ENCODE measurements around the gene SAMD10.

The SAMD10 gene

DNA sequence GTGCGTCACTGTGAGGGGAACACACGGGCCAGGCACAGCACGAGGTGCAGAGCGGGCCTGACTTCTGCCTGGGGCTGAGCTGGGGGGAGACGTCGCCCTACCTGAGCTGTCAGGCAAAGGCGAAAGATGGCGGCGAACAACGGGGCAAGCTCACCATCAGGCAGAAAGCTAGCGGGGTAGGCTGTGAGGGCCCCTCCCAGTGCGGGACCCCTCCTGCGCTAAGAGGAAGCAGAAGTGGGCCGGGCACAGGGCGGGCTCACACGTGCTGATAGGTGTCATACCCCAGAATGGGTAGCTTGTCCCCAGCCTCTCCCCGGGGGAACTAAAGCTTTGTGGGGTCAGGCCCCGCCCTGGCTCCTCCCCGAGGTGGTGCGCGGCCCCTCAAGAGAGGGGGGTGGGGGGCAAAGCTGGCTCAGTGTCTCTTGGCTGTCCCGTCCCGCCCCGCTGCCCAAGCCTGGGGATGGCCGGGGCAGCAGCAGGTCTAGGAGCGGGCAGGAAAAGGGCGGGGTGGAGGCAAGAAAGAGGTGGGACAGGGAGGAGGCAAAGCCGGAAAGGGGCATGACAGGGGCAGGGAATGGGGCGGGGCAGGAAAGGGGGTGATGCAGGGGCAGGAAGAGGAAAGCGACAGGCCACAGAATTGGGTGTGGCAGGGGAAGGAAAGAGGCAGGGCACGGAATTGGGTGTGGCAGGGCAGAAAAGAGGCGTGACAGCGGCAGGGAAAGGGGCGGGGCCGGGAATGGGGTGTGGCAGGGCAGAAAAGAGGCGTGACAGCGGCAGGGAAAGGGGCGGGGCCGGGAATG is 38.0 kb downstream of the SAMD10 start:
- H3K4me3 ChIP-seq (ENCODE audit: low read depth, low read length): no peak overlapping the region
- no peak for DNase-seq (ENCODE audit: low read depth)
- TF ChIP-seq, protein P1, sequence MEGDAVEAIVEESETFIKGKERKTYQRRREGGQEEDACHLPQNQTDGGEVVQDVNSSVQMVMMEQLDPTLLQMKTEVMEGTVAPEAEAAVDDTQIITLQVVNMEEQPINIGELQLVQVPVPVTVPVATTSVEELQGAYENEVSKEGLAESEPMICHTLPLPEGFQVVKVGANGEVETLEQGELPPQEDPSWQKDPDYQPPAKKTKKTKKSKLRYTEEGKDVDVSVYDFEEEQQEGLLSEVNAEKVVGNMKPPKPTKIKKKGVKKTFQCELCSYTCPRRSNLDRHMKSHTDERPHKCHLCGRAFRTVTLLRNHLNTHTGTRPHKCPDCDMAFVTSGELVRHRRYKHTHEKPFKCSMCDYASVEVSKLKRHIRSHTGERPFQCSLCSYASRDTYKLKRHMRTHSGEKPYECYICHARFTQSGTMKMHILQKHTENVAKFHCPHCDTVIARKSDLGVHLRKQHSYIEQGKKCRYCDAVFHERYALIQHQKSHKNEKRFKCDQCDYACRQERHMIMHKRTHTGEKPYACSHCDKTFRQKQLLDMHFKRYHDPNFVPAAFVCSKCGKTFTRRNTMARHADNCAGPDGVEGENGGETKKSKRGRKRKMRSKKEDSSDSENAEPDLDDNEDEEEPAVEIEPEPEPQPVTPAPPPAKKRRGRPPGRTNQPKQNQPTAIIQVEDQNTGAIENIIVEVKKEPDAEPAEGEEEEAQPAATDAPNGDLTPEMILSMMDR (conservative IDR thresholded peaks at IDR 0.05; ENCODE audit: low read depth, low read length): no peak

DNA sequence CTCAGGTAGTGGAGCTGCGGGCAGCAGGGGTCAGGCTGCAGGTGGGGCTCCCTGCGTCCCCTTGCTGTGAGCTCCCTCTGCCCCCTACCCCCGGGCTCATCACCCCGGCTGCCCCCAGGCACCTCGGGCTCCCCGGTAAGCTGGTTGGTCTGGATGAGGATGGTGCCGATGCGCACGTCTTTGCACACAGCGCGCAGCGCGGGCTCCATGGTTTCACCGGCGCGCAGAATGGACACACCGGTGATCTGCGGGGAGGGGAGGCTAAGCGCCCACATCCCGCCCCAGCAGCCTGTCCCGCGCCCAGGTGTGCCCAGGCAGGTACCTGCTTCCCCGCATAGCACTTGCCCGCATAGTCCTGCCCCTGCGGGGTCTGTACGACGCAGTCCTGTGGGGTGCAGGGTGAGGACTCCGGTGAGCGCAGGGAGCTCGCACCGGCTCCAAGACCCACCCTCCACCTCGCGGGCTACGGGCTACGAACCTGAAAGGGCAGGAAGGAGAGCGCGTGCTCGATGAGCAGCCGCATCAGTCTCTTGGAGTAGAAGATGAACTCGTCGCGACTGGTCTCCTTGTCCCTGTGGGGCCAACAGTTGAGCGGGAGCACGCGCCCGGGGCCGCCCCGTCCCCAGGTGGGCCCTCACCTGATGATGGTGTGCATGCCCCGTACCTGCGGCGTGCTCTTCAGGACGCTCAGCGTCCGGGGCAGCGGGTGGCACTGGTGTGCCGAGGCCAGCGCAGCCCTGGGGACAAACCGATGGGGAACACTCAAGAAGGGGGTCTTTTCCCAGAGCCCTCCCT is 38.8 kb downstream of the SAMD10 start:
- DNase-seq (ENCODE audit: low read depth): no peak
- TF ChIP-seq, protein P1 (conservative IDR thresholded peaks at IDR 0.05; ENCODE audit: low read depth, low read length): no peak
- H3K4me3 ChIP-seq (ENCODE audit: low read depth, low read length): no peak overlapping the region

DNA sequence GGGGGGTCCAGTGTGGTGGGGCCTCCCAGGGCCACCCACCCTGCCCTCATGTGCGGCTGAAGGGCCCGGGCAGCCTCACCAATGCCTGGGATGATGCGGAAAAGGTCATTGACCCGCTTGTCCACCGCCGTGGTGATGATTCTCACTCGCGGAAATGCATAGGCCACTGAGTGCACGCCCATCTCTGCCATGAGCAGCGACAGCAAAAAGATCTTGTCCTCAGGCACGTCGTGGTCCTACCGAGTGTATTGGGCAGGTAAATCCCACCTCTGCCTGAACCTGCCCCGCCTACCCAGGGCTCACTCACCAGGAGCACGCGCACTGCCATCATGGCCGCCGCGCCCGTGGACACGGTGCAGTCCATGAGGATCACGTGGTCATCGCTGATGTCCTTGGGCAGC is 39.4 kb downstream of the SAMD10 start:
- TF ChIP-seq, protein P1 (conservative IDR thresholded peaks at IDR 0.05; ENCODE audit: low read depth, low read length): no peak
- H3K4me3 ChIP-seq (ENCODE audit: low read depth, low read length): no peak overlapping the region
- no peak for DNase-seq (ENCODE audit: low read depth)

DNA sequence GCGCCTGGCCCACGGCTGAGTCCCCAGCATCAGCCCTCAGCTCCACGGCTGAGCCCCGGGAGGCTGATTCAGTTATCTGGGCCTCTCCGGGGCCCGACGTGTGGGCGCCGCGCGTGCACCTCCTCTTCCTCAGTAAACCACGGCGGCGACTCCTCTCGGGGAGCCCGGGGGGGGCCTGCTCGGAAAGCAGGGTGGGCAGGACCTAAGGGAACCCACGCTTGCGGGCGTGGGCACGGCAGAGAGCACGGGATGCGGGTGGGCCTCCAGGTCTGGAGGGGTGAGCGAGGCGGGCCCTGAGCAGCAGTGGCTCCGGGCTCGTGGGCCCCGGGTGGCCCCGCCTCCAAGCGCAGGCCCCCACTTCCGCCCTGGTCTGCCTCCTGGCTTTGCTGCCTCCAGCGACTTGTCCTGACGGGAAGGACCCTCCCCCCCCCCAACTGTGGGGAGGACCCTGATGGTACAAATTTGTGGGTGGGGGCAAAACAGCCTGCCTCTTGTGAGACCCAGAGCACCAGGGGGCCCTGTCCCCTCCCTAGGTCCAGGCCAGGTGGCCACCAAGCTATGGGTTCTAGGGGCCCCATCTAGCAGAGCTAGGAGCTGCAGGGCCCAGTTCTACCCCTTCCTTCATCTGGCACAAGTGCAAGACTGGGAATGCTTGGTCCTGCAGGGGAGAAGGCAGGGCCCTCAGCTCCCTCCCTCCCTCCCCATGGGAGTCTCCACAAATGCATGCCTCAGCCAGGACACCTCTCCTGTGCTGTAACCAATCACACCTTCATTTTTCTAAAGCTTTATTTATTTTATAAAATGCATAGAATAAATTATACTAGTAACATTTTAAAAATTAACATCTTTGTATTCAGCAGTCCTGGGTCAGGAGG is 40.1 kb downstream of the SAMD10 start:
- no peak overlapping the region for H3K4me3 ChIP-seq (ENCODE audit: low read depth, low read length)
- no peak for DNase-seq (ENCODE audit: low read depth)
- TF ChIP-seq, protein P1 (conservative IDR thresholded peaks at IDR 0.05; ENCODE audit: low read depth, low read length): no peak

DNA sequence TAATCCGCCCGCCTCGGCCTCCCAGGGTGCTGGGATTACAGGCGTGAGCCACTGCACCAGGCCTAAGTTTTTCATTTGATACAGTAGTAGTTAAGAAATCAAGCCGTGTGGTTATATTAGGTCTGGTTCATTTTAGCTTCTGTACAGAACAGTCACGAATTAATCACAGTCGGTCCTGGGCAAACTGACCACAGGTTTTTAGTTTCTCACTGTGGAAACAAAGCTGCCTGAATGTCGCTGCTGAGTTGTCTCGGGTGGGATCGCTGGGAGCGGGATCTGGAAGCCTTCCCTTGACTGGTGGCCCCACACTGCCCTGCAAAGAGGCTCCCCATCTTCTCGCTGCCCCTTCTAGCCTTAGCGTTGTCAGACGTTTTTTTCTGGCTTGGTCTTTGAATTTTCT is 41.8 kb downstream of the SAMD10 start:
- TF ChIP-seq, protein P1 (conservative IDR thresholded peaks at IDR 0.05; ENCODE audit: low read depth, low read length): no peak
- no peak overlapping the region for H3K4me3 ChIP-seq (ENCODE audit: low read depth, low read length)
- no peak for DNase-seq (ENCODE audit: low read depth)

DNA sequence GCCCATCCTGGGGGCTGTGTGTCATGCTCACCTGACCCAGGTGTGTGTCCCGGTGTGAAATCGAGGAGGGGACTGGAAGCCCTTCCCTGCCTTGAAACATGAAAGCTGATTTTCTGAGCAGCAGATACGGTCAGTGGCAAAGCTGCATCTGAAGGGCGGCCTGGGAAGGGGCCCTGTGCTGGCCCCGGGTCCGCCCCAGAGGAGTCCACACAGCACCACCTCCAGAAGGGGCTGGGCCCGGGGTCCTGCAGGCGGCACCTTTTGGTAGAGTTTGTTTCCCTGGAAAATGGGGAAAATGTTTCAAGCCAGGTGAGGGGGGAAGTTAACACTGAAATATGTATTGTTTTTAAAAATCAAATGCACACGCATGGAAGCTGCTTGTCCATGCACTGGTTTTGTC is 44.0 kb downstream of the SAMD10 start:
- TF ChIP-seq, protein P1 (conservative IDR thresholded peaks at IDR 0.05; ENCODE audit: low read depth, low read length): no peak
- H3K4me3 ChIP-seq (ENCODE audit: low read depth, low read length): no peak overlapping the region
- no peak for DNase-seq (ENCODE audit: low read depth)
